K562 (cell line): ENCODE data around the gene FAM107B.

Experiments
- NFATC3 ChIP-seq: fragments of 450-650 bp; IDR thresholded peaks from 2 replicates; pipeline ENCODE4 v1.6.1; 2017; ENCODE audit warnings: mild to moderate bottlenecking
- TAF15 ChIP-seq: fragments of 200-400 bp; formaldehyde crosslinking; IDR thresholded peaks from 2 replicates; pipeline ENCODE4 v1.6.1; 2017; ENCODE audit warnings: mild to moderate bottlenecking, low read depth, low read length, moderate library complexity

DNA sequence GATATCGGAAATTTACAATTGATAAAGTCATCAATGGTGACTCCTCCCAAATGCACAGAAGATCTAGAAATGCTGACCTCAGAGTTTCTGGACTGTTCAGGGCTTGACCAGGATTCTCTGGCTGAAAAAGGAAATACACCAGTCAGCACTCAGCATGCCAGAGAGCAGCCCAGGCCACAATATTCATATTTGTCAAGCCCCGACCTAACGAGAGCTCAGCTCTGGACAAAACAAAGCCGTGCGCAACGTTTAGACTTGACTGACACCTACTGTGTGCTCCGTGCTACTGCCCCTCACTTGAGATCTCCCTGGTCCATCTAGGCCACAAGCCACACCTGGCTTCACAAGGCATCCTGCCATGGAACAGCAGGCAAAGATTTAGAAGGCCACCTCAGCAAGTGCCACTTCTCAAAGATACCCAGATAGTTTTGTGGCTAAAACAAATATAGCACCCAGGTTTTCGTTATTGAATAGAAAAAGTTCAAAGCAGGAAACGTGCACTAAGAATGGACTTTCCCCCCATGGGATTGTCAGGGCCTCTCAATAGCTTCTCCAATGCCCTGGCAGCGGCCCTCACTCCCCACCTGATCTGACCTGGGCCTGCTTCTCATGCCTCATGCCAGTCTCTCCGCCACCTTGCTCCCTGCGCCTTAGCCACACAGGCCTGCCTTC lies 218.3 kb downstream of the FAM107B start:
- TF ChIP-seq NFATC3 (no peak), TAF15 (no peak)
